K562 (cell line): ENCODE data around the gene GTPBP6. TPM values are rescaled to one million over a fixed set of nuclear protein-coding genes. Genes with fewer than 3 reads are reported as not detected.

ENCODE experiments used
- ADNP ChIP-seq: fragments of 200-800 bp; sonication (Bioruptor generic); IDR thresholded peaks from 2 replicates; pipeline ENCODE4 v1.6.1; 2016; ENCODE audit warnings: missing genetic modification characterization, missing compliant biosample characterization
- CREB1 ChIP-seq, 2 experiments: sonication (generic) in 1 of 2; formaldehyde crosslinking in 1 of 2; IDR thresholded peaks; 2 replicates each; pipeline versions ENCODE4 v1.6.1 to v1.8.0; 2012 to 2022; ENCODE audit warnings: inconsistent platforms in 1 of 2, mild to moderate bottlenecking in 1 of 2, missing genetic modification reagents in 1 of 2, moderate library complexity in 1 of 2
- E2F8 ChIP-seq: fragments of 450-650 bp; IDR thresholded peaks from 2 replicates; pipeline ENCODE4 v1.7.1; 2018; ENCODE audit warnings: mild to moderate bottlenecking, low read depth; ENCODE audit not compliant: partially characterized antibody
- KAT7 ChIP-seq: sonication (generic); formaldehyde crosslinking; IDR thresholded peaks from 2 replicates; pipeline ENCODE4 v1.8.0; 2022; ENCODE audit warnings: missing genetic modification reagents, mild to moderate bottlenecking, borderline replicate concordance
- PKNOX1 ChIP-seq: fragments of 450-650 bp; IDR thresholded peaks from 2 replicates; pipeline ENCODE4 v1.6.1; 2016
- RERE ChIP-seq: sonication (generic); formaldehyde crosslinking; IDR thresholded peaks from 2 replicates; pipeline ENCODE4 v1.8.0; 2023; ENCODE audit warnings: missing genetic modification reagents, mild to moderate bottlenecking, borderline replicate concordance
- TCF3 ChIP-seq: sonication (generic); formaldehyde crosslinking; IDR thresholded peaks from 2 replicates; pipeline ENCODE4 v1.4.0; 2020; ENCODE audit warnings: mild to moderate bottlenecking, missing genetic modification reagents
- ZBTB7A ChIP-seq: IDR thresholded peaks from 2 replicates; pipeline ENCODE4 v1.6.1; 2011; ENCODE audit warnings: low read depth, mild to moderate bottlenecking, low read length, moderate library complexity, borderline replicate concordance; ENCODE audit not compliant: control insufficient read depth
- ZNF316 ChIP-seq: fragments of 450-650 bp; IDR thresholded peaks from 2 replicates; pipeline ENCODE4 v1.6.1; 2016
- ZSCAN32 ChIP-seq: fragments of 450-650 bp; formaldehyde crosslinking; IDR thresholded peaks from 2 replicates; pipeline ENCODE4 v1.4.0; 2020; ENCODE audit warnings: mild to moderate bottlenecking, moderate library complexity
- polyA plus RNA-seq, 8 experiments: library from polyadenylated mRNA; depleted of rRNA in 4 of 8; stranded (reverse) in 5 of 8; unstranded in 3 of 8; fragments of >200 nt; fragmentation: Nextera tagmentation in 2 of 8; fragmentation: Illumina TruSeq in 1 of 8; extraction: Ambion mirVana in 2 of 8; extraction: Trizol in 1 of 8; gene quantifications; 2 replicates each; pipeline versions ENCODE4 v1.2.1 to v1.2.3, GENCODE V29; 2011 to 2014; ENCODE audit warnings: inconsistent platforms in 1 of 8, missing spikeins in 1 of 8
- total RNA-seq, 7 experiments: library from RNA; depleted of rRNA in 6 of 7; stranded (reverse); fragments of >200 nt in 6 of 7; fragmentation: Illumina TruSeq in 2 of 7; extraction: Trizol in 2 of 7; gene quantifications; 2 replicates each; pipeline versions ENCODE4 v1.2.1 to v1.2.3, GENCODE V29; 2011 to 2021; ENCODE audit warnings: low replicate concordance in 1 of 7

GTPBP6 gene
- total and polyA plus RNA-seq, 9 of the 15 experiments (the other 6 are each of a cell fraction or from before 2014, with no cell fraction given), result 0.24 to 35.2 (median 8.0) TPM

- 0 out of 2 replicates have a peak, but pooled peaks have one; percentile 31 for TF ChIP-seq RERE (CRISPR knock-in tag)
- no peak for TF ChIP-seq E2F8
- peak; percentile 48; the same call in 1 of the 2 replicates for TF ChIP-seq KAT7
- no peak for TF ChIP-seq TCF3 (CRISPR knock-in tag)
- peak; percentile 38; the same call in 1 of the 2 replicates for TF ChIP-seq ZSCAN32
- no peak for TF ChIP-seq ADNP (tag)
- TF ChIP-seq ZNF316, result no peak
- TF ChIP-seq PKNOX1, result peak; percentile 48; the same call in 1 of the 2 replicates
- TF ChIP-seq ZBTB7A, result peak; percentile 39; the same call in 1 of the 2 replicates
- peak; percentile 14; the same call in 1 of the 2 replicates for TF ChIP-seq CREB1 (IDR thresholded peaks at IDR 0.05)
- peak; percentile 63 for TF ChIP-seq CREB1 (CRISPR knock-in tag; IDR thresholded peaks at IDR 0.05)
These were observed 41.9 kb downstream of the GTPBP6 start (continued) for GRCh38 chrX:276581-277201.
